Posterior cingulate gyrus (tissue), 11 donors: ENCODE data around the gene FAM89B.
A peak's percentile ranks its signal among the peaks of the same experiment; 100 is the strongest.
"Not testable (repeated sequence)": the region's sequence is repeated elsewhere in the genome, so short reads cannot be mapped to it uniquely, and the experiment has no call there.

Experiments
- DNase-seq, 10 donors: peaks; one replicate each; pipeline versions ENCODE4 v3.0.0 to v3.0.0-alpha.2; 2020 to 2021; ENCODE audit warnings: mixed read lengths in 3 of 10
- intact Hi-C: fragments of 100-400 bp; cut with DNase I; formaldehyde crosslinking; loops from one replicate; pipeline ENCODE4 v1.15.1; 2023

Gene FAM89B

GRCh38 chr11:65572356-65573051 lies at the start of gene FAM89B:
Gene FAM89B, plus strand, starts transcription at chr11:65572538. Its CDS starts 132 bp downstream, at chr11:65572670.
- peak; percentile 83 to 99 (median 92) for DNase-seq
- intact Hi-C loops: loop anchor here (2.0 kb wide), 1 partner anchor 20 kb away; no protein-coding TSS in a partner anchor

- peak in 4 of 10 donors; percentile 4 to 57 (median 38) for DNase-seq
- intact Hi-C loops: not testable (repeated sequence)
These were observed 49.4 kb upstream of the FAM89B start for GRCh38 chr11:65522718-65523630.

- DNase-seq: peak in 3 of 10 donors; percentile 12 to 78 (median 64)
- intact Hi-C loops: not testable (repeated sequence)
These were observed 48.7 kb upstream of the FAM89B start for GRCh38 chr11:65523631-65523968.

DNA sequence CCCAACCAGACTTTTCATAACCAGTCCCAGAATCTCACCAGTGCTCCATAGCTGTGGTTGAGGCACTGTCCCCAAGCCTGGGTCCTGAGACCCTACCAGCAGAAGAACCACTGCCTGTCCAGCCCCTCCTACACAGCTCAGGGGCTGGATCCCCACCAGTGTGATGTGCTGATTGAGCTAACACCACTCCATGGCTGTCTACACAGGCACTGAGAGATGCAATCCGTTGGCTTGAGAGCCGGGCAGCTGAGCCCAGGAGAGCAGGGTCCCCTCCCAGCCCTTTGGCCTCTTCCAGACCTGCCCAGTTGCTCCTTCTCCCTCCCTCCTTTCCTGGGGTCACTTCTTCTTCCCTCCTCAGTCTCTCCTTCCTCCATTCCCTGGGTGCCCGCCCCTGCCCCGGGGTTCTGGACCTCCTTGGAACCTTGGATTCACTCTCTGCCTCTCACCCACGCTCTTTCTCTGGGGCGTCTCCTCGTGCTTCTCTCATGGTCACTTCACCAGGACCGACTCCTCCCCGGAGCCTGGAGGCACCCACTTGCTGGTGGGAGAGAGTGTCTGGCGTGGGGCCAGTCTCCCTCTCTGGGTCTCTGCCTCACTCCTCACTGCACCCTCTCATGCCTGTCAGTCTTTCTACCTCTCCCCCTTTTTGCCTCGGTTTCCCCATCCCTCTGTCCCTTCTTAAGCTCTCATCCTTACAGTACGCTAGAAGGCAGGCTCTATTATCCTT lies 48.2 kb upstream of the FAM89B start:
- intact Hi-C loops: no loop called here
- DNase-seq: peak in 4 of 10 donors; percentile 35 to 87 (median 74)

DNA sequence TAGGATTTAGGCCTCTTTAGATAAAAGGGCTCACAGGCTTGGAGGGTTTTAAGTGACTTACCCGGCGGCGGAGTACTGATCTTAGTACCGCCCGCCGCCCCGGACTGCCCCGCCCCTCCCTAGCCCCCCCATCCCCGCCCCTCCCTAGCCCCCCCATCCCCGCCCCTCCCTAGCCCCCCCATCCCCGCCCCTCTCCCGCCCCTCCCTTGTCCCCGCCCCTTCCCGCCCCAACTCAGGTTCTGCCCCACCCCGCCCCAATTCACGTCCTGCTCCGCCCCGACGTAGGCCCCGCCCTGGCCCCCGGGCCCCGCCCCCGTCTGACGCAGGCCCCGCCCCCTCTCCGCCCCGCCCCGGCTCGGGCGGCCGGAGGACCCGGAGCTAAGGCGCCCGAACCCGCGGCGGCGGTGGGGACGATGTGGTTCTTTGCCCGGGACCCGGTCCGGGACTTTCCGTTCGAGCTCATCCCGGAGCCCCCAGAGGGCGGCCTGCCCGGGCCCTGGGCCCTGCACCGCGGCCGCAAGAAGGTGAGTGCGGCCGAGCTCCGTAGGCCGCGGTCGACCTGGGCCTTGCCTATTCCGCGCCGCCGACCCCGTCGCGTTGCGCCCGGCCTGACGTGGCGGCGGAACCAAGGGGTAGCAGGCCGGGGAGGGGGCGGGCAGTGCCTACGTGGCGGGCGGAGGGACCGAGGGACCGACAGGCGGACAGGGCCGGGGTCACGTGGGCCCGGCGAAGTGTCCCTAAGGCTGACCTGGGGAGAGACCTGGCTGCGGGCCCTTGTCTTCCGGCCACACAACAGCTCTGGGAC lies 47.4 kb upstream of the FAM89B start, which contains the start of gene SCYL1:
SCYL1 (plus strand) TSS at position 343 of the 805 bp plus-strand sequence; CDS start at position 414, 71 bp downstream.
- intact Hi-C loops: no loop called here
- DNase-seq: peak; percentile 76 to 98 (median 84)

DNA sequence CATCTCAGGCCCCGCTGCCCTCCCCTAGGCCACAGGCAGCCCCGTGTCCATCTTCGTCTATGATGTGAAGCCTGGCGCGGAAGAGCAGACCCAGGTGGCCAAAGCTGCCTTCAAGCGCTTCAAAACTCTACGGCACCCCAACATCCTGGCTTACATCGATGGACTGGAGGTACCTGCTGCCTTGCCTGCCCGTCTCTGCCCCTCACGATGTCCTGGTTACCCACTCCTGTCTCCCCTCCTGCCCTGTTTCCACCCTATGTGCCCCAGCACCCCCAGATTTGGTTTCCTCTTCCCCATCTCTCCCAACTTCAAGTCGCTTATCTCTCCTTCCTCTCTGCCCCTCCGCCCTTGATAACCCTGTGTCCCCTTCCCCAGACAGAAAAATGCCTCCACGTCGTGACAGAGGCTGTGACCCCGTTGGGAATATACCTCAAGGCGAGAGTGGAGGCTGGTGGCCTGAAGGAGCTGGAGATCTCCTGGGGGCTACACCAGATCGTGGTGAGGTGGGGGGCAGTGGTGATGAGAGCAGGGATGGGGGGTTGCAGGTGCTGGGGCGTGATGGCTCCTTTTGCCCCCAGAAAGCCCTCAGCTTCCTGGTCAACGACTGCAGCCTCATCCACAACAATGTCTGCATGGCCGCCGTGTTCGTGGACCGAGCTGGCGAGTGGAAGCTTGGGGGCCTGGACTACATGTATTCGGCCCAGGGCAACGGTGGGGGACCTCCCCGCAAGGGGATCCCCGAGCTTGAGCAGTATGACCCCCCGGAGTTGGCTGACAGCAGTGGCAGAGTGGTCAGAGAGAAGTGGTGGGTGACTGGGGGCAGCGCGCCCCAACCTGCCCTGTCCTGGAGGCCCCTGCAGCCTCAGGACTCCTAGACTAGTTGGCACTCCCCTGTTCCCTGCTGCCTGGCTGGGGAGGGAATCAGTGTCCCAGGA lies 46.5 kb upstream of the FAM89B start:
- intact Hi-C loops: no loop called here
- DNase-seq: peak in 4 of 10 donors; percentile 21 to 77 (median 66)

DNA sequence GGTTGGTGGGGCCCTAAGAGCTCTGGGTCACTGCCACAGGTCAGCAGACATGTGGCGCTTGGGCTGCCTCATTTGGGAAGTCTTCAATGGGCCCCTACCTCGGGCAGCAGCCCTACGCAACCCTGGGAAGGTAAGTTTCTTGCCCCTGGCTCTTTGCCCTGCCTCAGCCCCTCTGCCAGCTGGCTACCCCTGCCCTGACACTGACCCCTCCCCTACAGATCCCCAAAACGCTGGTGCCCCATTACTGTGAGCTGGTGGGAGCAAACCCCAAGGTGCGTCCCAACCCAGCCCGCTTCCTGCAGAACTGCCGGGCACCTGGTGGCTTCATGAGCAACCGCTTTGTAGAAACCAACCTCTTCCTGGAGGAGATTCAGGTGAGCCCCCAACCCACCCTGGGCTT lies 45.6 kb upstream of the FAM89B start:
- intact Hi-C loops: no loop called here
- peak in 4 of 10 donors; percentile 9 to 72 (median 54) for DNase-seq

DNA sequence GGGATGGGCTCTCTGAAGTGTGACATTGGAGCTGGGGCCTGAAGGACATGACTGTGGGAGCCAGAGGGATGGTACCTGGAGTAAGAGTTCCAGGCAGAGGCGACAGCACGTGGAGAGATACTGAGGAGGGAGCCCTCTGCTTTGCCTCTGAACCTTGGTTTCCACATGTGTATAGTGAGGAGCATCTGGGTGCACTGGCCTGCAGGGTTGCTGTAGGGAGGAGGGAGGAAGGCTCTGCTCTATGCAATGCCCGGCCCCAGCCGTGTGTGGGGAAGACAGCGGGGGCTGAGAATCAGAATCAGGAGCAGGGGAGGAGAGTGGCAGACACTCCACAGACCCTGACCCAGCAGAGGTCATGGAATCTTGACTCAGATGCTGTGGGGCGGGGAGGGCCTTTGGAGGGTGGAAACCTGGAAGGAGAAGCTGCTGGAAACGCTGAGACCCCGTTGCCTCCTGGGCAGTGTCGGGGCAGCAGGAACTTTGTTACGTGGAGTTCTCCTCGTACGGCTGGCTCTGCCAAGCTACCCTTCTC lies 43.5 kb upstream of the FAM89B start:
- intact Hi-C loops: no loop called here
- no peak for DNase-seq

DNA sequence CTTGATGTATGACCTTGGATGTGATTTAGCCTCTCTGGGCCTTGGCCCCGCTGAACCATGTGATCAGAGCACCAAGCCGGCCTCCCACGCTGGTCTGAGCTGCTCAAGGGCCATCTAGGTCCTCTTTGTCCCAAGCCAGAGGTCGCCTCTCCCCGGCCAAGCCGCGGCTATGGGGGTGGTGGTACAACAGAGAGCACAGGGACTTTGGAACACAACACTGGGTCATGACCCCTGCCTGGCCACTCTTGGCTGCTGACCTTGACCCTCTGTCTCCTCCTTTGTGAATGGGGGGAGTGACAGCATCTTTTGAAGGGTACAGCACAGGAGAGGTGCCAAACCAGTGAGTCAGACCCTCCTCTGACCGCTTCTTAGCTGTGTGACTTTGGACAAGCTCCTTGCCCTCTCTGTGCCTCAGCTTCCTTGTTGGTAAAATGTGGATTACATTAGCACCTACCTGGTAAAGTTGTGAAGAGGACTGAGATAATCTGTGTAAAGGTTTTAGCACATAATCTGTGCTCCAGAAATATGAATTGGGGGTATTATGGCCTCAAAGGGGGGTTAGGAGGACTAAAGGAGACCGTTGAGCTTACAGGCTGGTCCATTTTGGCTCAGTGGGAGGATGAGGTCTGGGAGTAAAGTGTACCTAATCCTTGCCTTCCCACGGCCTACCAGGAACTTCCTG lies 42.7 kb upstream of the FAM89B start:
- no peak for DNase-seq
- intact Hi-C loops: no loop called here

- intact Hi-C loops: no loop called here
- no peak for DNase-seq
These were observed 42.2 kb upstream of the FAM89B start for GRCh38 chr11:65530157-65530496.

- DNase-seq: no peak
- intact Hi-C loops: no loop called here
These were observed 39.8 kb upstream of the FAM89B start for GRCh38 chr11:65532388-65533064.

GRCh38 chr11:65535102-65535501 lies 37.2 kb upstream of the FAM89B start:
- intact Hi-C loops: no loop called here
- no peak for DNase-seq

GRCh38 chr11:65536412-65537295 lies 35.7 kb upstream of the FAM89B start:
- intact Hi-C loops: no loop called here
- DNase-seq: no peak

DNA sequence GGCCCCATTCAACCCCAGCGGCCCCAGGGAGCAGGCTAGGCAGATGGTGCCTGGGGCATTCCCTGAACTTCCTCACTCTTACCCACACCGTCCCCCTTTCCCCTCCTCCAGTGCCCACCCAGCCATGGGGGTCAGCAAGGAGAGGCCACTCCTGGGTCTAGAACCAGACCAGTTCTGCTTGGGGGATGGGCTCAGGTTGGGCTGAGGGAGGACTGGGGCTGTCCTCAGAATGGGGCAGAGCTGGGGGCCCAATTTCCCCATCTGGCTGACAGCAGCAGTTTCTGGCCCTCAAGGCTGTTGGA lies 35.1 kb upstream of the FAM89B start:
- no peak for DNase-seq
- intact Hi-C loops: no loop called here

DNA sequence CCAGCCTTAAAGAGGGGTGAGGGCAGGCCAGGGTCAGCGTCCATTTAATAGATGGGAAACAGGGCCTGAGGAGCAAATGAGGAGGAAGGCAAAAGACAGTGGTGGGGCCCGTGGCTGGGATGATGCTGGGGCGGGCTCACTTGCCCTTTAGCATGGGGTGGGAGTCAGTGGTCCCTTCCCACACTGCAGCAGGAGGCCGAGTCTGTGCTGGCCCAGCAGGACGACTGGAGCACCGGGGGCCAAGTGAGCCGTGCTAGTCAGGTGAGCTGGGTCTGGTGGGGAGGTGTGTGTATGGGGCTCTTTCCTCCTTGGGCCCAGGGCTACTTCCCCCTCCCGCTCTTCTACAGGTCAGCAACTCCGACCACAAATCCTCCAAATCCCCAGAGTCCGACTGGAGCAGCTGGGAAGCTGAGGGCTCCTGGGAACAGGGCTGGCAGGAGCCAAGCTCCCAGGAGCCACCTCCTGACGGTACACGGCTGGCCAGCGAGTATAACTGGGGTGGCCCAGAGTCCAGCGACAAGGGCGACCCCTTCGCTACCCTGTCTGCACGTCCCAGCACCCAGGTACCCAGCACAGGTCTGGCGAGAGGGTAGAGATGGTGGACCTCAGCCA lies 34.6 kb upstream of the FAM89B start:
- DNase-seq: no peak
- intact Hi-C loops: no loop called here

DNA sequence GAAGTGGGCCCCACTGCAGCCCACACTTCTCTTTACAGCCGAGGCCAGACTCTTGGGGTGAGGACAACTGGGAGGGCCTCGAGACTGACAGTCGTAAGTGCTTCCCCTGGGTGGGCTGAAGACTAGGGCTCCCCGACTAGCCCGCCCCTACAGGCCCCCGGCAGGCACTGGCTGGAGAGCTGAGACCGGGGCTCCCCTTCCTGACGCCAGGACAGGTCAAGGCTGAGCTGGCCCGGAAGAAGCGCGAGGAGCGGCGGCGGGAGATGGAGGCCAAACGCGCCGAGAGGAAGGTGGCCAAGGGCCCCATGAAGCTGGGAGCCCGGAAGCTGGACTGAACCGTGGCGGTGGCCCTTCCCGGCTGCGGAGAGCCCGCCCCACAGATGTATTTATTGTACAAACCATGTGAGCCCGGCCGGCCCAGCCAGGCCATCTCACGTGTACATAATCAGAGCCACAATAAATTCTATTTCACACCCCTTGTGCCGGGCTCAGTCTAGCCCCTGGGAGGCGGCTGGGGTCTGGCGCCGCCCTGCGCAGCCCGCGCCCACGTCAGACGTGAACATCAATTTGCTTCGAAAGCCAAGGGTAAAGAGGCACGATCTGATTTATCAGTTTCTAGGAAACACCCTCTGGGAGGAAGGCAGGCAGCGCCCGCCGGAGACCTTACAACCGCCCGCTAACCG lies 34.0 kb upstream of the FAM89B start:
- DNase-seq: no peak
- intact Hi-C loops: no loop called here
